Neuronal stem cell (in vitro differentiated cells): Measurements from ENCODE around the gene LYSMD2.

Experiments used
- DNase-seq: peaks from one replicate; pipeline ENCODE4 v3.0.0-alpha.2; 2013; ENCODE audit warnings: low spot score
- H2AFZ ChIP-seq: one replicate; pipeline ENCODE4 v1.6.1; 2013; ENCODE audit warnings: mild to moderate bottlenecking, low read length, inconsistent platforms
- H2AK5ac ChIP-seq: 2 replicates; pipeline ENCODE4 v1.6.1; 2013; ENCODE audit warnings: low read depth, mild to moderate bottlenecking, inconsistent platforms, low read length, moderate library complexity, mixed read lengths
- H2BK120ac ChIP-seq: 2 replicates; pipeline ENCODE4 v1.6.1; 2013; ENCODE audit warnings: low read depth, mild to moderate bottlenecking, inconsistent platforms, low read length, moderate library complexity, mixed read lengths
- H2BK12ac ChIP-seq: one replicate; pipeline ENCODE4 v1.6.1; 2013; ENCODE audit warnings: low read length, inconsistent platforms
- H2BK15ac ChIP-seq: 2 replicates; pipeline ENCODE4 v1.6.1; 2013; ENCODE audit warnings: mild to moderate bottlenecking, low read length, inconsistent platforms, mixed read lengths
- H2BK5ac ChIP-seq: one replicate; pipeline ENCODE4 v1.6.1; 2013; ENCODE audit warnings: inconsistent platforms, mild to moderate bottlenecking, low read length, moderate library complexity
- H3K14ac ChIP-seq: one replicate; pipeline ENCODE4 v1.6.1; 2013; ENCODE audit warnings: low read length, inconsistent platforms
- H3K18ac ChIP-seq: 2 replicates; pipeline ENCODE4 v1.6.1; 2013; ENCODE audit warnings: low read length, inconsistent platforms
- H3K23ac ChIP-seq: 2 replicates; pipeline ENCODE4 v1.6.1; 2013; ENCODE audit warnings: low read depth, mild to moderate bottlenecking, mixed read lengths, low read length, inconsistent platforms; ENCODE audit not compliant: poor library complexity
- H3K27ac ChIP-seq: replicated peaks from 3 replicates; pipeline ENCODE4 v1.5.1; 2013; ENCODE audit warnings: low read length, inconsistent platforms
- H3K27me3 ChIP-seq, 3 experiments: 2 replicates each; pipeline ENCODE4 v1.6.1; 2013; ENCODE audit warnings: low read length in 3 of 3, mild to moderate bottlenecking in 2 of 3, inconsistent platforms in 1 of 3, low read depth in 1 of 3, mixed read lengths in 1 of 3, moderate library complexity in 1 of 3; ENCODE audit not compliant: control insufficient read depth in 3 of 3, insufficient read depth in 3 of 3
- H3K36me3 ChIP-seq, 2 donors: replicated peaks in 1 of 2; 2 replicates each; pipeline ENCODE4 v1.6.1; 2013; ENCODE audit warnings: low read length in 2 of 2; ENCODE audit not compliant: control insufficient read depth in 2 of 2, insufficient read depth in 2 of 2
- H3K4ac ChIP-seq: 2 replicates; pipeline ENCODE4 v1.6.1; 2013; ENCODE audit warnings: inconsistent platforms, mild to moderate bottlenecking, low read length, moderate library complexity
- H3K4me1 ChIP-seq, 2 donors: 1 replicate in 1 of 2; 2 replicates in 1 of 2; pipeline ENCODE4 v1.6.1; 2013; ENCODE audit warnings: low read length in 2 of 2, low read depth in 1 of 2; ENCODE audit not compliant: control insufficient read depth in 2 of 2, insufficient read depth in 1 of 2
- H3K4me2 ChIP-seq: one replicate; pipeline ENCODE4 v1.6.1; 2013; ENCODE audit warnings: mild to moderate bottlenecking, low read length, inconsistent platforms; ENCODE audit not compliant: insufficient read depth, poor library complexity, severe bottlenecking
- H3K4me3 ChIP-seq, 2 donors: 2 replicates each; pipeline ENCODE4 v1.5.1; 2013; ENCODE audit warnings: low read length in 2 of 2, mild to moderate bottlenecking in 2 of 2, inconsistent platforms in 1 of 2, moderate library complexity in 1 of 2
- H3K79me1 ChIP-seq: one replicate; pipeline ENCODE4 v1.6.1; 2013; ENCODE audit warnings: low read depth, mild to moderate bottlenecking, inconsistent platforms, low read length, moderate library complexity
- H3K9ac ChIP-seq: one replicate; pipeline ENCODE4 v1.6.1; 2013; ENCODE audit warnings: mild to moderate bottlenecking, low read depth, low read length, inconsistent platforms; ENCODE audit not compliant: poor library complexity
- H3K9me3 ChIP-seq, 2 donors: replicated peaks in 1 of 2; 2 replicates each; pipeline versions ENCODE3 to v1.6.1; 2013; ENCODE audit warnings: low read length in 2 of 2, mild to moderate bottlenecking in 2 of 2, inconsistent platforms in 1 of 2, low read depth in 1 of 2, mixed read lengths in 1 of 2, moderate library complexity in 1 of 2; ENCODE audit not compliant: control insufficient read depth in 2 of 2, insufficient read depth in 1 of 2
- H4K8ac ChIP-seq: one replicate; pipeline ENCODE4 v1.6.1; 2013; ENCODE audit warnings: low read depth, mild to moderate bottlenecking, inconsistent platforms, low read length, moderate library complexity
- H4K91ac ChIP-seq: one replicate; pipeline ENCODE4 v1.6.1; 2013; ENCODE audit warnings: low read length, low read depth, mild to moderate bottlenecking, inconsistent platforms; ENCODE audit not compliant: poor library complexity
- WGBS, 2 donors: extraction: QIAGEN DNeasy Blood & Tissue Kit; methylation state at CpG; one replicate each; pipeline ENCODE4 v1.1.7; 2013; ENCODE audit warnings: missing lambda C conversion rate in 2 of 2, mixed read lengths in 1 of 2; ENCODE audit not compliant: insufficient read length in 2 of 2, insufficient replicate concordance in 1 of 2; ENCODE audit errors: extremely low coverage in 2 of 2; 5-methylcytosine and 5-hydroxymethylcytosine counted together

Gene LYSMD2

DNA sequence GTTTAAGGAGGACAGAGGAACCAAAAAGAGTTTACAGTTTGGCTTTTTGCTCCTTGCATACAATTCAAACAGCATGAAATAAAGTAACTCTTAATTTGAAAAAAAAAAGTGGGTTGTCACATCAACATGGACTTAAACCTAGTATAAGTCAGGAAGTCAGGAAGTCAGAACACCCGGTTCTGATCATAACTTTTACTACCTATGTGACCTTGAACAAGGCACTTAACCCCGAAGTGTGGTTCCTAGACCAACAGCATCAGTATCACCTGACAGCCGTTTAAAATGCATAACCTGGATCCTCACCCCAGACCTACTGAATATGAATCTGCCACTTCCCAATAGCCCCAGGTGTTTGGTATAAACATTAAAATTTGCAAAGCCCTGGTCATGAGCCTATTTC, 18.7 kb downstream of the LYSMD2 start:
- Histone ChIP-seq H3K27me3 (no peaks in the 10 kb centered on the region), H3K23ac (no peak overlapping the region), H2BK15ac (no peak overlapping the region), H2BK120ac (no peak overlapping the region), H3K4me2 (no peak overlapping the region), H2BK12ac (no peak overlapping the region), H2BK5ac (no peak overlapping the region), H3K4ac (no peak overlapping the region), H3K4me3 (no peak overlapping the region), H3K36me3 (no peaks in the 10 kb centered on the region), H3K4me1 (peaks cover 3 to 13% of the 10 kb centered on the region in 2 donors), H3K9me3 (no peaks in the 10 kb centered on the region), H3K27ac (no peak overlapping the region), H3K79me1 (no peaks in the 10 kb centered on the region), H3K9ac (no peak overlapping the region), H2AK5ac (no peak overlapping the region), H3K18ac (no peak overlapping the region), H3K14ac (no peak overlapping the region), H4K8ac (no peak overlapping the region), H2AFZ (no peak overlapping the region), H4K91ac (no peak overlapping the region)
- no peak for DNase-seq
- whole genome bisulfite sequencing, 2 donors, result no CpG with 5 or more reads among the region's 3 CpGs

DNA sequence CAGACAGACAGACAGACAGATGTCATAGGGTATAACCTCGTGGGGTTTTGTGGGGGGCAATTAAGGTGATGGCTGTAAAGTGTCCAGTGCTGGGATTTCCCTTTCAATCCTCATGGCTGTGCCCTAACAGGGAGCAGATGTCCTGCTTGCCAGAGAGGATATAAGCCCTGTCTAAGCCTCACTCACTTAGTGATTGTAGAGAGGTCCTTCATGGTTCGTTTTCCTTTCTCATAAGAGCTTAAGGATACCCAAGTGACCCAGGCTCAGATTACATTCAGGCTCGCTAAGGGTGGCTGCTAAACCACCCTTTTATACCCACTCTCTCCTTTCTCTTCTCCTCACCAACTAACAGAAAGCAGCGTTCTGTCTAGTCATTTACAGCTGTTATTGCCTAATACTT, 19.2 kb downstream of the LYSMD2 start:
- no peak overlapping the region for H4K91ac ChIP-seq
- H3K27me3 ChIP-seq, result no peaks in the 10 kb centered on the region

DNA sequence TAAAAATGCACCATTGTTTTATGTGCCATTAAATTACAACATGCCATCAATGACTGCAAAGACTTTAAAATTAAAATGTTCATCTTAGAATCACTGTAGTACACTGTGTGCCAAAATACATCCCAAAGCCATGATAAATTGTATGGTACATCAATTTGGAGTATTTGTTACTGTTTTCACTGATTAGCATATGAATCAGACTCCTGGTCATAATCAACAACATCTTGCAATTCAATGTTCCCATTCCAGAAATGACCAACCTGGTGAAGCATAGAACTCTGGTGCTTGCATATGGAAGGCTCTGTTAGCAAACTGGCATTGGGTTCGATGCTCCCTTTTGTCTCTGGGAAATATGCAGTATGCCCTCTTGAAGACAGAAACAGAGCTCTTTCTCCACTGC, 22.5 kb downstream of the LYSMD2 start:
- H3K27me3 ChIP-seq, result no peaks in the 10 kb centered on the region
- no peak overlapping the region for H2BK120ac ChIP-seq
- no peak overlapping the region for H2BK15ac ChIP-seq
- no peak overlapping the region for H3K27ac ChIP-seq
- no peak overlapping the region for H3K9ac ChIP-seq
- H3K4me2 ChIP-seq, result no peak overlapping the region
- no peak overlapping the region for H3K14ac ChIP-seq
- no peak overlapping the region for H3K23ac ChIP-seq
- H3K4ac ChIP-seq, result no peak overlapping the region
- H4K8ac ChIP-seq, result no peak overlapping the region
- H2AFZ ChIP-seq, result no peak overlapping the region
- WGBS, 2 donors, result no CpG with 5 or more reads among the region's 1 CpG
- H4K91ac ChIP-seq, result no peak overlapping the region
- no peak for DNase-seq
- H3K9me3 ChIP-seq, result no peaks in the 10 kb centered on the region
- no peak overlapping the region for H3K18ac ChIP-seq
- H2BK5ac ChIP-seq, result no peak overlapping the region
- H3K4me3 ChIP-seq, result no peak overlapping the region
- no peak overlapping the region for H2AK5ac ChIP-seq
- no peak overlapping the region for H2BK12ac ChIP-seq
- H3K79me1 ChIP-seq, result no peaks in the 10 kb centered on the region
- no peaks in the 10 kb centered on the region for H3K36me3 ChIP-seq
- H3K4me1 ChIP-seq, result peaks cover 3 to 7% of the 10 kb centered on the region in 2 donors

More for the DNA sequence above, 19.2 kb downstream of the LYSMD2 start:
- peaks cover 3 to 13% of the 10 kb centered on the region in 2 donors for H3K4me1 ChIP-seq
- no peak overlapping the region for H3K9ac ChIP-seq
- no CpG with 5 or more reads among the region's 4 CpGs for WGBS, 2 donors
- H4K8ac ChIP-seq, result no peak overlapping the region
- H3K36me3 ChIP-seq, result no peaks in the 10 kb centered on the region
- no peak overlapping the region for H2AK5ac ChIP-seq
- H2BK12ac ChIP-seq, result no peak overlapping the region
- H2BK120ac ChIP-seq, result no peak overlapping the region
- H3K14ac ChIP-seq, result no peak overlapping the region
- no peak overlapping the region for H3K4me2 ChIP-seq
- H3K79me1 ChIP-seq, result no peaks in the 10 kb centered on the region
- H3K9me3 ChIP-seq, result no peaks in the 10 kb centered on the region
- no peak overlapping the region for H3K18ac ChIP-seq
- no peak overlapping the region for H3K27ac ChIP-seq
- H3K4me3 ChIP-seq, result no peak overlapping the region
- H2BK15ac ChIP-seq, result no peak overlapping the region
- DNase-seq, result no peak
- H2AFZ ChIP-seq, result no peak overlapping the region
- no peak overlapping the region for H2BK5ac ChIP-seq
- no peak overlapping the region for H3K23ac ChIP-seq
- no peak overlapping the region for H3K4ac ChIP-seq

DNA sequence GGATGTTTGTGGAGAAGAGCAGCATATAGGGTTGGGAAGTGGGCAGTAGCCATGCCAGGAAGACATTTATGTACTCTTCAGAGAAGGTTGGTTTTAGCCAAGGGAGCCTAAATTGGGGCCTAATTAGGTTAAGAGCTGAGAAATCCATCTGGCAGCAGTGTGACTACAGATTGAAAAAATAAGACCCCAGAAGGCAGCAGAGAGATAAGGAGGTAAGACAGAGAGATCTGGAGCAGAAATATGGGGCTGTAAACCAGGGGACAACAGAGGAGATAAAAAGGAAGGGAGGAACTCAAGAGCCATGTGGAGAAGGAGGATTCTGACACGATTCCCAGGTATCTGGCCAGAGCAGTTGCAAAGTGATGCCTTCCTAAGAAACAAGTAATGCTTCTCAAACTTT, 23.3 kb downstream of the LYSMD2 start:
- peaks cover 3 to 7% of the 10 kb centered on the region in 2 donors for H3K4me1 ChIP-seq
- DNase-seq, result no peak

More for the DNA sequence above, 23.3 kb downstream of the LYSMD2 start:
- H2BK5ac ChIP-seq, result no peak overlapping the region
- no peak overlapping the region for H2AFZ ChIP-seq
- WGBS, 2 donors, result no CpG with 5 or more reads among the region's 1 CpG
- H3K27ac ChIP-seq, result no peak overlapping the region
- no peak overlapping the region for H3K4me3 ChIP-seq
- H2BK120ac ChIP-seq, result no peak overlapping the region
- H4K8ac ChIP-seq, result no peak overlapping the region
- H3K9me3 ChIP-seq, result no peaks in the 10 kb centered on the region
- H4K91ac ChIP-seq, result no peak overlapping the region
- no peak overlapping the region for H3K18ac ChIP-seq
- H3K23ac ChIP-seq, result no peak overlapping the region
- no peaks in the 10 kb centered on the region for H3K36me3 ChIP-seq
- no peak overlapping the region for H2AK5ac ChIP-seq
- H3K27me3 ChIP-seq, result no peaks in the 10 kb centered on the region
- H3K14ac ChIP-seq, result no peak overlapping the region
- H3K4ac ChIP-seq, result no peak overlapping the region
- no peak overlapping the region for H2BK12ac ChIP-seq
- no peak overlapping the region for H2BK15ac ChIP-seq
- H3K4me2 ChIP-seq, result no peak overlapping the region
- H3K9ac ChIP-seq, result no peak overlapping the region
- H3K79me1 ChIP-seq, result no peaks in the 10 kb centered on the region
